ENCODE measurements around the gene AKT2. TPM values are rescaled to one million over a fixed set of nuclear protein-coding genes. Genes with fewer than 3 reads are reported as not detected.

Gene AKT2
- total and polyA plus RNA-seq, 10 of the 15 experiments (the other 5 are each of a cell fraction or from before 2014, with no cell fraction given), result 1.0 to 185 (median 71.5) TPM

DNA sequence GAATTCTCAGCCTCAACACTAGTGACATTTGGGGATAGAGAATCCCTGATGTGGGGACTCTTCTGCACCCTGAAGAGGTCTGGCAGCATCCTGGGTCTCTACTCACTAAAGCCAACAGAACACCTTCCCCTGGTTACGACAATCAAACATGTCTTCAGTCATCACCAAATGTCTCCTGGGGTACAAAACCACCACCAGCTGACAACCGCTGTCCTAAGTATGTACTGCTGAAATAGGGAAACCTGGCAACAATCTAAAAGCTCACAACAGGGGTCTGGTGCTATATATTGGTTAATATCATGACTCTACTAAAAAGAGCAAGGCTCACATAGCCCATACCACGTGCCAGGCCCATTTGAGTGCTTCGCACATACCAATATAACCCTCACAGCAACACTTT lies 13.4 kb downstream of the AKT2 start:
- Histone ChIP-seq H3K79me2 (ENCODE audit: control insufficient read depth, insufficient read depth, low read length) (peaks cover 68% of the 10 kb centered on the region), H3K4me1 (ENCODE audit: control insufficient read depth, insufficient read depth, low read length) (peaks cover 26% of the 10 kb centered on the region), H3K27ac (ENCODE audit: control insufficient read depth, insufficient read depth) (no peak overlapping the region), H2AFZ (ENCODE audit: control insufficient read depth, low read depth, low read length) (no peak overlapping the region), H4K20me1 (ENCODE audit: control insufficient read depth, insufficient read depth) (peaks cover 3% of the 10 kb centered on the region; the same call in 1 of the 2 replicates), H3K4me3 (no peak overlapping the region), H3K4me2 (ENCODE audit: control insufficient read depth, insufficient read depth) (no peak overlapping the region), H3K9ac (ENCODE audit: control insufficient read depth, insufficient read depth, low read length) (no peak overlapping the region), H3K36me3 (ENCODE audit: control insufficient read depth in 2 of 2, insufficient read depth in 2 of 2, low read length in 1 of 2) (peaks cover 9 to 13% of the 10 kb centered on the region in 2 experiments; a peak in 3 of 4 replicates), H3K27me3 (replicated peaks in 1 of 2; ENCODE audit: control insufficient read depth in 2 of 2, insufficient read depth in 2 of 2, low read length in 1 of 2) (no peaks in the 10 kb centered on the region), H3K9me3 (replicated peaks; ENCODE audit: control insufficient read depth, insufficient read depth, low read length) (no peaks in the 10 kb centered on the region)
- no peak for ATAC-seq
- FAIRE-seq, result no peak
- ChIA-PET CTCF (no interaction called here), RAD21 (ENCODE audit: unreplicated experiment) (no interaction called here), SMC1A (ENCODE audit: uncharacterized antibody, unreplicated experiment) (interaction anchor here (1.2 kb wide), 1 partner anchor 62 kb away, joined by 3 read pairs; no protein-coding TSS in a partner anchor), POLR2A (no interaction called here)
- intact Hi-C loops (cut with micrococcal nuclease; ENCODE audit: unreplicated experiment), result no loop called here
- no peak for TF ChIP-seq BHLHE40 (IDR thresholded peaks at IDR 0.05; ENCODE audit: borderline replicate concordance in 1 of 2, low read depth in 2 of 2, low read length in 1 of 2)
- no peak for TF ChIP-seq NFIC (IDR thresholded peaks at IDR 0.05; ENCODE audit: low read depth, low read length)
- no peak for TF ChIP-seq SUZ12 (IDR thresholded peaks at IDR 0.05; ENCODE audit: unreplicated experiment)
- TF ChIP-seq MYB (IDR thresholded peaks at IDR 0.05; ENCODE audit: borderline replicate concordance, low read depth, low read length), result no peak
- no peak for TF ChIP-seq TBL1XR1 (IDR thresholded peaks at IDR 0.05; ENCODE audit: low read depth, low read length)
- no peak for TF ChIP-seq HDAC2 (IDR thresholded peaks at IDR 0.05)
- TF ChIP-seq HDAC6 (IDR thresholded peaks at IDR 0.05; ENCODE audit: unreplicated experiment), result no peak
- no peak for TF ChIP-seq KAT2A (conservative IDR thresholded peaks at IDR 0.05; ENCODE audit: control insufficient read depth, low read depth, low read length)
- TF ChIP-seq CHD2 (IDR thresholded peaks at IDR 0.05; ENCODE audit: borderline replicate concordance, low read depth, low read length), result no peak
- TF ChIP-seq CEBPB (IDR thresholded peaks at IDR 0.05; ENCODE audit: borderline replicate concordance in 1 of 2, low read depth in 2 of 2, low read length in 2 of 2), result no peak
- TF ChIP-seq, protein P1, sequence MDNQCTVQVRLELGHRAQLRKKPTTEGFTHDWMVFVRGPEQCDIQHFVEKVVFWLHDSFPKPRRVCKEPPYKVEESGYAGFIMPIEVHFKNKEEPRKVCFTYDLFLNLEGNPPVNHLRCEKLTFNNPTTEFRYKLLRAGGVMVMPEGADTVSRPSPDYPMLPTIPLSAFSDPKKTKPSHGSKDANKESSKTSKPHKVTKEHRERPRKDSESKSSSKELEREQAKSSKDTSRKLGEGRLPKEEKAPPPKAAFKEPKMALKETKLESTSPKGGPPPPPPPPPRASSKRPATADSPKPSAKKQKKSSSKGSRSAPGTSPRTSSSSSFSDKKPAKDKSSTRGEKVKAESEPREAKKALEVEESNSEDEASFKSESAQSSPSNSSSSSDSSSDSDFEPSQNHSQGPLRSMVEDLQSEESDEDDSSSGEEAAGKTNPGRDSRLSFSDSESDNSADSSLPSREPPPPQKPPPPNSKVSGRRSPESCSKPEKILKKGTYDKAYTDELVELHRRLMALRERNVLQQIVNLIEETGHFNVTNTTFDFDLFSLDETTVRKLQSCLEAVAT (IDR thresholded peaks at IDR 0.05), result no peak
- TF ChIP-seq IKZF2 (IDR thresholded peaks at IDR 0.05), result no peak
- no peak for TF ChIP-seq CREM (IDR thresholded peaks at IDR 0.05; ENCODE audit: low read depth)
- TF ChIP-seq RB1 (IDR thresholded peaks at IDR 0.05; ENCODE audit: borderline replicate concordance), result no peak
- TF ChIP-seq SUPT20H (IDR thresholded peaks at IDR 0.05; ENCODE audit: borderline replicate concordance, control insufficient read depth, low read depth, low read length), result no peak
- in situ Hi-C loops (cut with MboI), result no loop called here
- WGBS (ENCODE audit: insufficient coverage, insufficient replicate concordance, low lambda C conversion rate, missing lambda C conversion rate), result 97% methylated on average over 4 of the region's 4 CpGs
- no peak for DNase-seq (ENCODE audit: low read depth, low spot score)
- BruUV-seq (replicated peaks), result no TSS peak

Data from GM12878 (cell line).